Superior temporal gyrus (tissue), 1 donor: Measurements from ENCODE around the gene PIEZO1.

Experiments used
- DNase-seq: peaks from one replicate; pipeline ENCODE4 v3.0.0-alpha.2; 2016; ENCODE audit errors: extremely low spot score

The PIEZO1 gene

GRCh38 chr16:88737298-88738150, 47.5 kb downstream of the PIEZO1 start:
- DNase-seq = peak; percentile 41

- no peak for DNase-seq
Measured at GRCh38 chr16:88736496-88736895, 48.5 kb downstream of the PIEZO1 start.

DNA sequence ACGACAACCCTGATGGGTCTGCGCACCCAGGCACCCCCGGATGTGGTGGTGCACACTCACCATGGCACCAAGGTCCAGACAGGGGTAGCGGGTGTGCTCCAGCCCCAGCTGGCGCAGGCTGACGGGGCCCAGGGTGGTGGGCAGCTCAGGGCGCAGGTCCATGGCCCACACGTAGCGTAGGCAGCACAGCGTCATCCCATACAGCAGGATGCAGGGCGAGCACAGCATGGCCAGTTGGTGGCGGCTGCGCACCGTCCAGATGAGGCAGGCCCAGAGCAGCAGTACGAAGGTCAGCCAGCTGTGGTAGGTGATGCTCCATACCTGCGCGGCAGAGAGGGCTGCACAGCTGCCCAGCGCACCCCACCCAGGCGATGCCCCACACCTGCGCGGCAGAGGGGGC, 48.9 kb downstream of the PIEZO1 start:
- DNase-seq = no peak

DNA sequence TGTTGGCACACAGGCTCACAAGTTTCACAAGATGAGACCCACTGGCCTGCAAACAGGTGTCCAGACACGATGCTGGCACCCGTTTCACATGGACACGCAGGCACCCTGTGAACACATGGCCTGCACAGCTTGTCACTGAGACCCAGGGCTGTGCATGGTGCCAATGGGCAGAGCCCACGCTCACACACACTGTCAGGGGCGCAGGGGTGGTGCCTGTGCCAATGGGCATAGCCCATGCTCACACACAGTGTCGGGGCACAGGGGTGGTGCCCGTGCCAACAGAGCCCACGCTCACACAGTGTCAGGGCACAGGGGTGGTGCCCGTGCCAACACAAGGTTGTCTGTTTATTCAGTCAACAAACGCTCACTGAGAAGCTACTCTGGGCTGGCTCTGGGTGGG, 49.4 kb downstream of the PIEZO1 start:
- DNase-seq = no peak

DNA sequence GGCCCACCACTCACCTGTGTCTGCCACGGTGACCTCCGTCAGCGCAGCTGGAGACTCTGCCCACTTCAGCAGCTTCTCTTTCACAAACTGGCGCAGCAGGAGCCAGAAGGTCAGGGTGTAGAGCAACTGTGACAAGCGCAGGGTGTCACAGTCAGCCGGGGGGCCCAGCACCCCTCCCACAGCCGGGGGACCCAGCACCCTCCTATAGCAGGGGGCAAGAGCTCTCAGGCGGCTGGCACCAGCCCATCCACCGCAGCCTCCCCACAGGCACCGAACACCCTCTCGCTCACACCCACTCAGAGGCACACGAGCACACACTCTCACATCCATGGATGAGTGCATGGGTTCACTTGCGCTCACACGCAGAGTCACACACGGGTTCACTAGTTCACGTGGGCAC, 49.9 kb downstream of the PIEZO1 start:
- DNase-seq = no peak

- DNase-seq = no peak
Measured at GRCh38 chr16:88734361-88734728, 50.7 kb downstream of the PIEZO1 start.

GRCh38 chr16:88733630-88734360, 51.2 kb downstream of the PIEZO1 start:
- DNase-seq = no peak

DNA sequence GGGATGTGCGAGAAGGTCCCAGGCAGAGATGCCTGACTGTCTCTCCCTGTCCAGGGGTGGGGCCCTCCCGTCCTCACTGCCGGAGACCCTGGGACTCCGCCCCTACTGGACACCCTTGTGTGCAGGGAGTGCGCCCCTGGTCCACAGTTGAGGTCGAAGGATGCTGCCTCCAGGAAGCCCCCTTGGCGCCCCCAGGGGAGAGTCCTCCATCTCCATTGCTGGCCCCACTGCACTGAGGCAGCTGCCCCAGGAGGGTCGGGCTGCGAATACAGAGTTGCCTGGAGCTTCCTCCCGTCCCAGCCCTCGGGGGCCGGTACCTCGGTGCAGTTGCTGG, 52.1 kb downstream of the PIEZO1 start:
- no peak for DNase-seq

DNA sequence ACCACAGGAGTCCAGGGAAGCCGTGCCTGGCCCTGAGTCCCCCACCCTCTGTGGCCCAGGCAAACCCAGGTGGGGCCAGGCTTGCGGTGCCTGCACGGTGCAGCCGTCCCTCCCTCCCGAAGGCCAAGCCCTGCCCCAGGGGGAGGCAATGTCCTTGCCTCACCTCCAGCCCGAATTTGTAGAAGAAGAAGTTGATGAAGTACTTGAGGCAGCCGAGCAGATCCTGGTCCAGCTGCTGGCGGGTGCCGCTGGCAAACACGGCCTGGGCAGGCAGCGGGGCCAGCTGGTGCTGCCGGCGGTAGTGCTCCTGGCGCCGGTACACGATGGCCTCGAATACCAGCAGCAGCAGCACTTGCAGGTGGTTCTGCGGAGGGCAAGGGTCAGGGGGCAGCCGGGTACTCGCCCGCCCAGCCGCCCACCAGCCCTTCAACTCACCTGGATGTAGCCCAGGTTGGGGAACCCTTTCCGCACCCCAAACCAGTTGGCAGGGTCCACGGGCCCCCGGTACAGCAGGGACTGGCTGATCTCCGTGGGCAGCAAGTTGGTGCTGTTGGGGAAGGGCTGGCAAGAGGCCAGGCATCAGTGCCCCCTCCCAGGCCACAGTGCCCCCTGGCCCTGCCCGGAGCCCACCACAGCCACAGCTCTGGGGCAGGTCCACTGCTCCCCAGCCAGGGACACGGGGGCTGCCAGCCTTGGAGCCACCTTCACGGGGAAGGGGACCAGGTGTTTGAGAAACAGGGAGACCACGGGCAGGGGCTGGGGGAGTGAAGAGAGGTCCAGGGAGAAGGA, 52.7 kb downstream of the PIEZO1 start:
- no peak for DNase-seq

GRCh38 chr16:88731699-88732098, 53.3 kb downstream of the PIEZO1 start:
- DNase-seq = no peak

DNA sequence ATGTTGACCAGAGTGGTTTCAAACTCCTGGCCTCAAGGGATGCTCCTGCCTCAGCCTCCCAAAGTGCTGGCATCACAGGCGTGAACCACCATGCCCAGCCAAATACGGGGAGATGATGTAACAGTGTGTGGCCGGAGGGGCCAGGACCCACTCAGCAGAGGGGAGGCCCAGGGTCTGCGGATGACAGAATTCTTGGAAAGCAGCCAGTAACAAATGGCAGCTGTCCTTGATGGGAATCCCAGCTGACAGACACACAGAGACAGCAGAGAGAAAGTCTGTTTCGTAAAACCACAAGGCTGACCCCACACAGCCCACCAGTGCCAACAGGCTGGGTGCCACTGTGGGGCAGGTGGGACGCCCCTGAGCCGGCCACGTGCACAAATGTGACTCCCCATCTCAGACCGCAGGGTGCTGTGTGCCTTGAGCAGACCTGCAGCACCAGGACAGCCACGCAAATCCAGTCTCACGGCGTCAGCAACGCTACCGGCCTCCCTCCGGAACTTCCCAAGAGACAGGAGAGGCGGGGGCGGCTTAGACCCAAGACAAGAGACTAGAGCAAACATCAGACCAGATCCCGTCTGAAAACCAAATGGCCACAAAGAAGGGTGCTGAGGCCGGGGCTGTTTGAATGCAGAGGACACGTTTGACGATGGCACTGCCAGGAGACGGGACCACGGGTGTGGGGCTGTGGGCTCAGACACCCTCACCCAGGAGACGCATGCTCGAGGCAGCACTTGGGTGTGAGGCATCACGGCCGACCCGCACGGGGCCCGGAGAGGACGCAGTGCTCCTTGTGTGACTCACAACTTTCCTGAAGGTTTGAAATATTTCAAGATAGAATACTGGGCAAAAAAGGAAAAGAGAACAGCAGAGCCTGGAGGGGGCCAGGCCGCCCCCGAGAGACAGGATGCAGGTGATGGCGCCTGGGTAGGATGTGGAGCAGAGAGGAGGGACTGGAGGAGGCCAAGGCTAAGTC, 54.1 kb downstream of the PIEZO1 start:
- DNase-seq = no peak

DNA sequence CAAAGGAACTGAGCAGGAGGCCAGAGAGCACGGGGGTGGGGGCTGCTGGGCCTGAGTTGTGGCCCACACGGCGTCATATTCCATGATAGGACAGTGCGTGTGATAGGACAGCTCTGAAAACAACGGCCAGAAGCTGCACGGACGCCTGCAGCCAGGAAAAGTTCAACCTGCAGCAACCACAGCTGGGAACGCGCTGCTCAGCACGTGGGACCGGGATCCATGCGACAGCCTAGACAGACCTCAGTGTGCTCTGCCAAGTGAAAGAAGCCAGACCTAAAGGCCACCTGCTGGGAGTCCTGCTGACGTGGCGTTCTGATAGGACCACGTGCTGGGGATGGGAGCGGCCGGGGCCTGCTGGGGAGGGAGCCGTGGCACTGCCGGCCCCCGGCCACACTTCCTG, 57.1 kb downstream of the PIEZO1 start:
- no peak for DNase-seq

DNA sequence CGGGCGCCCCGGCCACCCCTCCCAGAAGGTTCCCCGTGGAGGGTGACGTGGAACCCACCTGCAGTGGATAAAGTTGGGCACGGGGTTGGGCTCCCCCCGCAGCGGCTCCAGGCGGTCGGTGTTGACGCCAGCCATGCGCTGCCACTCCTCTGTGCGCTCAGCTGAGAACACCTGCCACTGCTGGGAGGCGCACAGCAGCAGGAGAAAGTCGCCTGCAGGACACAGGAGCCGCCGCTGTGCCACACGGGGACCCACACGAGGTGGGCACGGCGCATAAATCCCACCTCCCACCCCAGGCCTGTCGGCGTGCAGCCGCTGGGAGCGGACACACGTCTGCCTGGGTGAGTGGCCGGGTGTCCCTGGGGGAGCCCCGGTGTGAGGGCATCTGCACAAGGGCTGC, 58.0 kb downstream of the PIEZO1 start:
- no peak for DNase-seq

GRCh38 chr16:88726408-88726749, 58.6 kb downstream of the PIEZO1 start:
- DNase-seq = no peak

DNA sequence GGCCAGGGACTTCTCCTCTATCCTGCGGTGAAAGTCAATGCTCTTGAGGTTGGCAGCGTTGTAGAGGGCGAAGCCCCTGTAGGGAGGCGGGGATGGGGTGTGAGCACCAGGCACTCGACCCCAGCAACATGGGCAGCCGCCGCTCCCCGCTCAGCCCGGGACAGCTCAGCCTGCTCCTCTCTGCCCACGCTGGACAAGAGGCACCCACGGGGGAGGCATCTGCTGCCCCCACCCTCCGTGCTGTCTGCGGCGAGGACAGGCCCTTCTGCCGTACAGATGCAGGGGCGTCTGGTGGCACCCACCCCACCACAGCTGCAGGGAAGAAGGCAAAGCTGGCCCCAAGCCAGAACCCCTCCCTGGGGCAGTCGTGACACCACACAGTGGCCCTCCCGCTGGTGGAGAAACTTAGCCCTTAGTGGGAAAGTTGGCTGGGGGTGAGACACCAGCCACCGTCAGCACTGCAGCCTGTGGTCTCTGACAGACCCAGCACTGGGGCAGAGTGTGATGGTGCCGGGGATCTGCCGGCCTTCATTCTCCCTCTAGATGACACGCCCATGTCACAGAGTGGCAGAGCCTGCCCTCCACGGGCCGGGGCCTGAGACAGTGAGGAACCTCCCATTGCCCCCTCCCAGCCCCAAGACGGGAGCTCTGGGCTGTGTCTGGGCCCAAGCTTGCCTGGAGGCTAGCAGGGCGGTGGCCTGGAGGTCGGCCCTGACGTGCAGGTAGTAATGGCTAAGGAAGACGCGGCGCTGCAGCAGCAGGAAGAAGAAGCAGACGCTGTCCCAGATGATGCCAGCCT, 59.2 kb downstream of the PIEZO1 start:
- no peak for DNase-seq

DNA sequence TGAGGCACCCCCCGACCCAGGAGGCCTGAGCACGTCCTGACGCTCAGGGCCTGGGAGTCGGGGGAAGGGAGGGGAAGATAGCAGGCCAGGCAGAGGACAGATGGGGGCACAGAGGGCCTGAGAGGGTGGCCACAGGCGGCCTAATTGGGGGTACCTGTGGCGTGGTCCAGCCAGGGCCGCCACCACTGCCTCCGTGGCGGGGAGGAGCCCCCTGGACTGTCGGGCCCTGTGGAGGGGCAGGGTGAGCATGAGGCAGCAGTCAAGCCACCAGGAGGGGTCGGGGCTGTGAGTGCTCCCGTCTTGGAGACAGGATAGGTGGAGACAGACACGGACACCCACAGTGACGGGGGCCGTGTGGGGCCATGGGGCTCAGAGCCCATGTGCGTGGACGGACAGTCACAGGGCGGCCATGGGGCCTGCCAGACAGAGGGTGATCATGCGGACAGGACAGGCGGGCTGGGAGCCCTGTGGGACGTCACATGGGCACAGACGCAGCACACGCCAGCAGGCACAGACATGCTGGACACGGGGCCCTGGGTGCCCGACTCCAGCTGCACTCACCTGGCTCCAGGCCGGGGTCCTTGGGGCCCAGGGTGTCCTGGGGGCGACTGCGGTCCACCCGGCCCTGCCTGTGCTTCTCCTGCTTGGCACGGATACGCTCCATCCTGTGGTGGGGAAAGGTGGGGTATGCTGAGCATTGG, 60.0 kb downstream of the PIEZO1 start:
- no peak for DNase-seq

- no peak for DNase-seq
Measured at GRCh38 chr16:88723911-88724310, 61.1 kb downstream of the PIEZO1 start.

DNA sequence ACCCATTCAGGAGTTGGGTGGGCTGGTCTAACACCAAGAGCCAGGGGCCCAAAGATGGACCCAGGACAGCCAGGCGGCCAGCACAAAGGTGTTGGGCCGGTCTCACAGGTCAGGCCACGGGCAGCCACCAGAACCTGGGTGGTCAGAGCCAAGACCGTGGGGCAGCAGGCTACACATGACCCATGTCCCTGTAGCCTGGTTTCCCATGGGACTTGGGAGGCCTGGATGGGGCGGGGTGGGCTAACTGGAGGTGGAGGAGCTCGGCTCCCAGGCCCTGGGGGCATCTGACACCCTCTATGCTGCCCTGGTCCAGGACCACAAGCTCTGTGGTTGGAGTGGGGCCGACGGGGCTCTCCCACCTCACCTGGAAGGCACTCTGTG, 61.5 kb downstream of the PIEZO1 start:
- no peak for DNase-seq

- DNase-seq = no peak
Measured at GRCh38 chr16:88722784-88723506, 62.1 kb downstream of the PIEZO1 start.
